HG02870 (cell line): ENCODE results near the gene PPFIBP2.

Experiments
- ATAC-seq: cut with Tn5 transposase; IDR thresholded peaks from one replicate; pipeline ENCODE4 v1.9.1; 2021; ENCODE audit warnings: mild to moderate bottlenecking, moderate library complexity; ENCODE audit not compliant: unreplicated experiment

Gene PPFIBP2

GRCh38 chr11:7548659-7549274 lies 35.0 kb downstream of the PPFIBP2 start:
- peak; percentile 86 for ATAC-seq

GRCh38 chr11:7549681-7550080 lies 35.9 kb downstream of the PPFIBP2 start:
- ATAC-seq, result no peak

GRCh38 chr11:7551571-7551970 lies 37.8 kb downstream of the PPFIBP2 start:
- no peak for ATAC-seq

DNA sequence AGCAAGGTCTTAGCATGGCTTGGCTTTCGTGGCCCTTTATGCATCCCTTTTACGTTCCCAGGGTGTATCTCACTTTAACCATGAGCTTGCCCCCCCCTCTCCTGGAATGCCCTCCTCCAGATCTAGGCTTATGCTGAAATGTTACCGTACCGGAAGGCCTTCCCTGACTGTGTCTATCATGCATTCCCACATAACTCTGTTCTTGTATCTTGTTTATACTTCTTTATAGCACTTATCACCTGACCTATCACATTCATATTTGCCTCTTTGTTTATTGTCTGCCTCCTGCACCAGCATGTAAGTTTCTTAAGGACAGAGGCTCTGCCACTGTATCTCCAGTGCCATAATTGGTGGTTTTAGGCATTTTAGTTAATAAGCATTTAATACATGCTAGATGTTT lies 38.9 kb downstream of the PPFIBP2 start:
- ATAC-seq, result no peak

- no peak for ATAC-seq
Observed at GRCh38 chr11:7555052-7555699, 41.4 kb downstream of the PPFIBP2 start.

DNA sequence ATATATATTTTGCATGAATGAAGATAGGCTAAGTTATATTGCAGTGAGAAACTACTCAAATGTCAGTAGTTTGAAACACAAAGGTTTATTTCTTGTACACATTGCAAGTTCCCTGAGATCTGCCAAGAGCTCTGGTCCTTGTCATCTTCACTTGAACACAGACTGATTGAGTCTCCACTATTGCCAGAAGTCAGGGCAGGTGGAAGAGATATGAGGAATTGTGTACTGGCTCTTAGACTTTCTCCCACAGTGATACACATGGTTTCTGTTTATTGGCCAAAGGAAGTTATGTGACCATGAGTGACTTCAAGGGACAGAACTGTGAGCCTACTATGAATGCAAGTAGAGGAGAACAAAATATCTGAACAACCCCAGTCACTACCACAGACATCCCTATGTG lies 44.2 kb downstream of the PPFIBP2 start:
- no peak for ATAC-seq

DNA sequence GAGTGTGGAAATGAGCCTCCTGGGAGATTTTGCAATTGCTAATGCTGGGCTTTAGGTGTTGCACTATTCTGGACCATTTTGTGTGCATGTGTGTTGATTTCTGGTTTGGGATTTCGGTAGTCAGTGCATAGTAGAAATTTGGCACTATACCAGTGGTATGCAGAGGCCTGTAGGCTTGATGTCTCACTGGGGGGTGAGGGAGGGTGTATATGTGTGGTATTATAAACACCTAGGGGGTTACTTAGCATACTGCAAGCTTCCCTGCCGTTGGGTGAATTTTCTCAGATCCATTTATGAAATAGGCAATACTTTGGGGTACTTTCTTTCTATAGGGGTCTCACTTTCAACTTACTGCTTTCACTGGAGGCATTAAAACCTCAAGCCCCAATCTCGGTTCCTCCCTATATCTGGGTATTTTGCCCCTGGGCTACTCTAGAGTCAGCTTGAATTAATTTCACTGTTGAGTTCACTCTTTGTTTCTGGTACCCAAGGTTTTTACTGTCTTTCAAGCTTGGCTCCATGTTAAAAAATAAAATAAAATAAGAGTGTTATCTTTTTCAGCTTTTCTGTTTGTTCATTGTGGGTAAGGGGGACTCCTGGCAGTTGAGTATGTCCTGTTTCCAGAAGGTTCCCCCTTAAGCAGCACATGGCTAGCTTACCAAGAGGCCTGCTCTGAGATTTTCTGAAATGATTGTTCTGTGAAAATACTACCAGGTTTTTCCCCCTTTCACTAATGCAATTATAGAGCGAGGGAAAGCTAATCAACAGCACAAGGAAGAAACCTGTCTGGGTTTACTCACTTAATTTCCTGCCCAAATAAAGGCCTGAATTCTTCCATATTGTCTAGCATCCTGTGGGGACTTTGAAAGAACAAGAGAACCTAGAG lies 45.8 kb downstream of the PPFIBP2 start:
- ATAC-seq, result peak; percentile 59

DNA sequence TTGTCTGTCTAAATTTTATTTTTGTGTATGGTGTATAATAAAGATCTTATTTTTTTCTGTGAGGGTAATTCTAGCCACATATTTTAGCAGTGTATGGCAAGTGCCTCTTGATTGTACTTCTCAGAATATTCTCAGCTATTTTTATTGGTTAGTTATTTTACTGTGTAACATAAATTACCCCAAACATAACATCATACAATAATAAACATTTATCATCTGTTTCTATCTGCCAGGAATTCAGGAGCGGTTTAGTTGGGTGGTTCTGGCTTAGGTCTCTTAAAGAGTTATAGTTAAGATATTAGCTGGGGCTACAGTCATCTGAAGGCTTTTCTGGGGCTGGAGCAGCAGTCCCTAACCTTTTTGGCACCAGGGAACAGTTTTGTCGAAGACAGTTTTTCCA lies 47.8 kb downstream of the PPFIBP2 start:
- no peak for ATAC-seq

- no peak for ATAC-seq
Observed at GRCh38 chr11:7563281-7563680, 49.5 kb downstream of the PPFIBP2 start.

GRCh38 chr11:7564803-7565202 lies 51.0 kb downstream of the PPFIBP2 start:
- ATAC-seq, result no peak

GRCh38 chr11:7567311-7567710 lies 53.5 kb downstream of the PPFIBP2 start:
- no peak for ATAC-seq

DNA sequence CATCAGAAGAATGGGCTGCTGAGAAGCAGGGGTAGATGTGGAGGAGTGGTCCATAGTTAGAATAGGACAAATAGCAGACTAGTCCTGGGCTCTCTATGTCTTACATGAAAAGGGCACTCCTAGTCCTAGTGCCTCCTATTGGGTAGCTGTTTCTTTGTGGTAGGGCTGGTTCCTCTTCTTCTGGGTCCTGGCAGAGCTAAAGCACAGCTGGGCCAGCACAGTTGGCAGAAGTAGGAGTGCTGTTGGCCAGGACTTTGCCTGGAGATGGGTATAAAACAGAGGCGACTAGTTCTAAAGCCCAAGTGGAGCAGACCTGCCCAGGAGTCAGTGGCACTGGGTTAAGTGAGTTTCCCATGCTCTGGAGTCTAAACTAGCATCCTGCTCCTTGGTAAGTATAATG lies 55.2 kb downstream of the PPFIBP2 start:
- ATAC-seq, result no peak

DNA sequence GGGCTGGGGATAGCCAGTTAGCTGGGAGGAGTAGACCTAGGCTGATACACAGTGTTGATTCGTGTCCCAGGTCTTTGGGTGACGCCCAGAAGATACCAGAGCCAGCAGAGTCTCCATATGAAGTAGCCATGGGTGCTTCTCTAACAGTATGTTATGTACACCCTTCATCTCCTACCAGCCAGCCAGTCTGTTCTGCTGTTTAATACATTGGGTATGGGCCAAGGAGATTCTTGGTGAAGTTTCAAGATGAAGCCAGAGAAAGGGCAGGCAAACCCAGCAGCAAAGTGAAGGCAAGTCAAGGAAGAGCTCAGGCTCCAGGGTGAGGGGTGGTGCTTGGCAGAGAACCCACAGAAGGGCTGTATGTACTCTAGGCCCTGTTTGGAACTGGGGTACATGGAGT lies 56.4 kb downstream of the PPFIBP2 start:
- ATAC-seq, result no peak

GRCh38 chr11:7570938-7571521 lies 57.2 kb downstream of the PPFIBP2 start:
- no peak for ATAC-seq

DNA sequence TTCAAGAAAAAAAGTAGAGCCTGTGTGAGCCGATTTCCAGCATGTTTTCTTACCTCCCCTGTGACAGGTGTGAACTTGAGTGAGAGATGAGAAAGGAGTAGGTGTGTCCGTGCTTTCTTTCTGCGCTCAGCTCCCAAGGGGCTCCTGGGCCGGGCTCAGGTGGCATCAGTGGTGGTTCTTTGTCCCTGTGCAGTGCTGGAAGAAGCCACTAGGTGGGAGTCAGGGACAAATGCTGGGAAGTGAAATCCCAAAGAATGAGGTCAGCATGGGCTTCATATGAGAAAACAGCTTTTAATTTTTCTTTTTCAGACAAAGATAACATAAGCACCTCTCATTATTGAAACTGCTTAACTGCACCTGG lies 57.8 kb downstream of the PPFIBP2 start:
- no peak for ATAC-seq

DNA sequence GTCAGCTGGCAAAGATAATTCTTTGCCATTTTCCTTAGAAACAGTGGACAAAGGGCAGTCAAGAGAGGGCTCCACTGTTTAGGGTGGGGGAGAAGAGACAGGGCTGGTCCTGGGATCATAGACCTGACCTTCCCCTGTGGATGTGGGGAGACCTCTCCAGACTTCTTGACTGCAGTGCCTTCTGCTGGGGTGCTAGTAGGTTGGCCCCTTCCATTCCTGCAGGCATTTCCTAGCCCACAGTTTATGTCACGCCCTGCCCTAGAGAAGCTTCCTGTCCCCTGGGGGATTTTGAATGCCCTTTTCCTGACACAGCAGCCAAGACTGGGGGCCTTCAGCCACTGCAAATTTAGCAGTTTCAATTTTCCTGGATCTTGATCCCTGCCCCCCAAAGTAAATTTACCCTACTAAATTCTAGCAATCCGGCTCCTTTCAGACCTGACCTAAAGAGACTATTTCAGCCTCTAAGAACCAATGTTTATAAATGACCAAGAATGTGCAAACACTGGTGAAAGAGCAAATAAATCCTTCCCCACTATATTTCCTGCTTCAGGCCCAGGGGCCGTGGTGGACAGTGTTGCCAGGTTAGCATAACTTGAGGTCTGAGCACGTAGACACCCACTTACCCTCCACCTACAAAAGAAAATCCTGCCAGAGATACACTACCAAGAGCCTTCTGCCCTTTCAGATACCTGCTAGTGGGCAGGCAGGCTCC lies 58.4 kb downstream of the PPFIBP2 start:
- no peak for ATAC-seq

DNA sequence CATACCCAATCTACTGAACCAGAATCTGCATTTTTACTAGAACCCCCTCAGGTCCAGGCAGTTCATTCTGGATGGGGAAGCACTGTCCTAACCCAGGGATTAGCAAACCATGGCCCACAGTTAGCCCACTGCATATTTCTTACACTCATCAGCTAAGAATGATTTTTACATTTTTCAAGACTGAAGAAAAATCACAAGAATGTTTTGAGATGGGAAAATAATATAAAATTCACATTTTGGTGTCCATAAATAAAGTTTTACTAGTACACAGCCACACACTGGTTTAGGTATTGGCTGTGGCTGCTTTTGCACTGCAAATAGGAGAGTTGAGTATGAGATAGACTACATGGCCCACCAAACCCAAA lies 59.4 kb downstream of the PPFIBP2 start:
- no peak for ATAC-seq

DNA sequence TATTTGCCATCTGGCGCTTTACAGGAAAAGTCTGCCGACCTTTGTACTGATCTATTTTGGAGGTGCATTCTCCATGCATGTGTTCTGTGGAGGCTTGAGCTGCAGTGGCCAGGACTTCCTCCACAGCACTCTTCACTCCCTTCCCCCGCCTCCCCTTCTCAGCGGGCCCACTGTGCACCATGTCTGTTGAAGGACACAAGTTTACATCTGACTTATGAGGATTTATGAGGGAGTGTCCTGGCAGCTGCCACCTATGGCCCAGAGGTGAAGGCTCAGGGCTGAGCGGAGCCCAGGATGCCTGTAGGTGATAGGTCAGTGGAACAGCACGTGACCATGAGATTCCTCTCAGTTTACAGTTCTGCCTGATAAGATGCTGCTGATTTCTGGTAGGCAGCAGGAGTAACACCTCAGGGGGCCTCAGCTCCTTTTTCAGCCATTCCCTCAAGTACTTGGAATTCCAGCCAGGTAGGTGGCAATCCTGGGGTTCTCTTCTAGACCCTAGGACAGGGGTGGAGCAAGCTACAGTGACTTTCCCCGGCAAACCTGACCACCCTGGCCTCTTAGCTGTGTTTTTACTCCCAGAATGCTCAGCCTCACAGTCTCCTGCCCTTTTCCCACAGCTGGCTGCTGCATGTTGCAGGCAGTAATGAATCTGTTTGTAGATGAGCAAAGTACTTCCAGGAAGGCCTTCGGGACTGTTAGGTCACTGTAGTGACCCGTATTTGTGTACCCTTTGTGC lies 59.9 kb downstream of the PPFIBP2 start:
- no peak for ATAC-seq

DNA sequence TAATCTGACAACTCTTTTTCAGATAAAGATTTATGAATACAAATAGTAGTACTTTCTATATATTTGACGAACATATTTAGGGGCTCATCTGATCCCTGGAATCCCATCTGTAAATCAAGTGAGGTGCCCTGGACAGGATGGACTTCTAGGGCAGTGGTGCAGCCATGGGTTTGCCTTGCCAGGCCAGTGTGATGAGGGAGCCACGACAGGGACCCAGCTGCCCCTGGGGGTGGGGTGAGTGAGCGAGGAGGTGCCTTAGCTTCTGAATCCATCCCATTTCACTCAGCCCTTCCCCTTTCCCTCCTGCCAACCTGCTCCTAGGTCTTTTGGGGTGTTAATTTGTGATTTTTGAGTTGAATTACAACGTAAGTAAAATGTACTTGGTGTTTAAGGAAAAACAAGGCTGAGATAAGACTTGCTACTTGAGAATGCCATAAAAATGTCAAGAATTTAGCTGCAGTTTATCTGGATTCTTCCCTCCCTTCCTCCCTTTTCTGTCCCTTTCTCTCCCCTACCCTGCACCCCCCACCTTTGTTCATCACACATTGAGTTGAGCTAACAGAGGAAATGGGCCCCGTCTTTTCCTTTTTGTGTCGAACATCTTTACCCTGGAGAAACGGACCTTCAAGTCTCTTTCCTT lies 60.8 kb downstream of the PPFIBP2 start:
- ATAC-seq, result no peak
